ENCODE measurements around the gene IL20RA. TPM values are rescaled to one million over a fixed set of nuclear protein-coding genes. Genes with fewer than 3 reads are reported as not detected.

The IL20RA gene, protein sequence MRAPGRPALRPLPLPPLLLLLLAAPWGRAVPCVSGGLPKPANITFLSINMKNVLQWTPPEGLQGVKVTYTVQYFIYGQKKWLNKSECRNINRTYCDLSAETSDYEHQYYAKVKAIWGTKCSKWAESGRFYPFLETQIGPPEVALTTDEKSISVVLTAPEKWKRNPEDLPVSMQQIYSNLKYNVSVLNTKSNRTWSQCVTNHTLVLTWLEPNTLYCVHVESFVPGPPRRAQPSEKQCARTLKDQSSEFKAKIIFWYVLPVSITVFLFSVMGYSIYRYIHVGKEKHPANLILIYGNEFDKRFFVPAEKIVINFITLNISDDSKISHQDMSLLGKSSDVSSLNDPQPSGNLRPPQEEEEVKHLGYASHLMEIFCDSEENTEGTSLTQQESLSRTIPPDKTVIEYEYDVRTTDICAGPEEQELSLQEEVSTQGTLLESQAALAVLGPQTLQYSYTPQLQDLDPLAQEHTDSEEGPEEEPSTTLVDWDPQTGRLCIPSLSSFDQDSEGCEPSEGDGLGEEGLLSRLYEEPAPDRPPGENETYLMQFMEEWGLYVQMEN
- total RNA-seq = 4.5 and 10.5 TPM in 2 replicates

DNA sequence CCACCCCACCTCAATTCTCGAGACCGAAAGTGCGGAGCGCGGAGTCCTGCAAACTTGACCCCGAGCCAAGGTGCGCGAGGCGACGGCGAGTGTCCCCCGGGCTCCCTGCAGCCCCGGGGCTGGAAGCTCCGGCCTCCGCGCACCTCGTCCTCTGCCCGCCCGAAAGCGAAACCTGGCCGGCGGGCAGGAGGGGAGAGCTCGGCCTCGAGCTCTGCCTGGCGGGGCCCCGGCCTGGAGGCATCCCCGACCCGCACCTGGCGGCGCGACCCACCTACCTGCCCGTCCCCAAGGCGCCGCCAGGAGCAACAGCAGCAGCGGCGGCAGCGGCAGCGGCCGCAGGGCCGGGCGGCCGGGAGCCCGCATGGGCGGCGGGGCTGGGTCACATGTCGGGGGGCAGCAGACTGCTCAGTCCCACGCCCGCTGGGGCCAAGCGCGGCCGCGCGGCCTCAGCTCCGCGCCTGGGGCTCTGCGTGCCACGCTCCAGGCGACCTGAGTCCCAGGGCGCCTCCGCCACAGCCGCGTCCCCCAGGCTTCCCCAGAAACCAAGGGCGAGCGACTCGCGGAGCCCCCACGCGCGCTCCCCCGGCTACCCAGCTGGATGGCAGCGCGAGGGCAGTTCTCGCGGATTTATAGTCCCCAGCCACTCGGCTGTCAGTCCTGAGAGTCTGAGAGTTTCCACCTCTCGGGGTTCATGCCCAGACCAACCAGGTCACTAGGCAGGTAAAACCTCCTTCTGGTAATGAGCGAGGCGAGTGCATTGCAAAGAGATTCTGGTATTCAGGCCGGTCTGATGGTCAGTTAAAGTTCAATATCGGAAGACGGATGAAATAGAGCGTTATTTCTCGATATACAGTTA is at the start of gene IL20RA:
Gene IL20RA, minus strand, starts transcription at position 600 of the 856 bp plus-strand sequence. Its CDS starts 237 bp downstream, at position 363.
- DNase-seq (ENCODE audit: low read depth) = peak; percentile 12
- FAIRE-seq = no peak
- H3K36me3 ChIP-seq (ENCODE audit: control insufficient read depth, insufficient read depth, low read length) = no peaks in the 10 kb centered on the region

GRCh38 chr6:137093183-137094069 is 48.7 kb upstream of the IL20RA start:
- TF ChIP-seq, protein P1, sequence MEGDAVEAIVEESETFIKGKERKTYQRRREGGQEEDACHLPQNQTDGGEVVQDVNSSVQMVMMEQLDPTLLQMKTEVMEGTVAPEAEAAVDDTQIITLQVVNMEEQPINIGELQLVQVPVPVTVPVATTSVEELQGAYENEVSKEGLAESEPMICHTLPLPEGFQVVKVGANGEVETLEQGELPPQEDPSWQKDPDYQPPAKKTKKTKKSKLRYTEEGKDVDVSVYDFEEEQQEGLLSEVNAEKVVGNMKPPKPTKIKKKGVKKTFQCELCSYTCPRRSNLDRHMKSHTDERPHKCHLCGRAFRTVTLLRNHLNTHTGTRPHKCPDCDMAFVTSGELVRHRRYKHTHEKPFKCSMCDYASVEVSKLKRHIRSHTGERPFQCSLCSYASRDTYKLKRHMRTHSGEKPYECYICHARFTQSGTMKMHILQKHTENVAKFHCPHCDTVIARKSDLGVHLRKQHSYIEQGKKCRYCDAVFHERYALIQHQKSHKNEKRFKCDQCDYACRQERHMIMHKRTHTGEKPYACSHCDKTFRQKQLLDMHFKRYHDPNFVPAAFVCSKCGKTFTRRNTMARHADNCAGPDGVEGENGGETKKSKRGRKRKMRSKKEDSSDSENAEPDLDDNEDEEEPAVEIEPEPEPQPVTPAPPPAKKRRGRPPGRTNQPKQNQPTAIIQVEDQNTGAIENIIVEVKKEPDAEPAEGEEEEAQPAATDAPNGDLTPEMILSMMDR (IDR thresholded peaks at IDR 0.05; ENCODE audit: insufficient read depth, low read length, severe bottlenecking) = no peak
- H3K27me3 ChIP-seq (ENCODE audit: control insufficient read depth, insufficient read depth, low read length) = peaks cover 8% of the 10 kb centered on the region
- no peak for FAIRE-seq
- no peak overlapping the region for H3K4me3 ChIP-seq (ENCODE audit: low read depth, low read length)
- DNase-seq (ENCODE audit: low read depth) = no peak
- H3K36me3 ChIP-seq (ENCODE audit: control insufficient read depth, insufficient read depth, low read length) = no peaks in the 10 kb centered on the region

More for the DNA sequence above, at the start of gene IL20RA:
- H3K4me3 ChIP-seq (ENCODE audit: low read depth, low read length) = peak within 1 kb of the TSS; percentile 84
- H3K27me3 ChIP-seq (ENCODE audit: control insufficient read depth, insufficient read depth, low read length) = no peaks in the 10 kb centered on the region
- TF ChIP-seq, protein P1 (IDR thresholded peaks at IDR 0.05; ENCODE audit: insufficient read depth, low read length, severe bottlenecking) = no peak

- H3K36me3 ChIP-seq (ENCODE audit: control insufficient read depth, insufficient read depth, low read length) = no peaks in the 10 kb centered on the region
- FAIRE-seq = no peak
- no peak for DNase-seq (ENCODE audit: low read depth)
- TF ChIP-seq, protein P1 (IDR thresholded peaks at IDR 0.05; ENCODE audit: insufficient read depth, low read length, severe bottlenecking) = no peak
- peaks cover 8% of the 10 kb centered on the region for H3K27me3 ChIP-seq (ENCODE audit: control insufficient read depth, insufficient read depth, low read length)
- no peak overlapping the region for H3K4me3 ChIP-seq (ENCODE audit: low read depth, low read length)
Observed at GRCh38 chr6:137092018-137092417, 47.3 kb upstream of the IL20RA start.

- TF ChIP-seq, protein P1 (IDR thresholded peaks at IDR 0.05; ENCODE audit: insufficient read depth, low read length, severe bottlenecking) = no peak
- no peaks in the 10 kb centered on the region for H3K36me3 ChIP-seq (ENCODE audit: control insufficient read depth, insufficient read depth, low read length)
- FAIRE-seq = no peak
- peaks cover 8% of the 10 kb centered on the region for H3K27me3 ChIP-seq (ENCODE audit: control insufficient read depth, insufficient read depth, low read length)
- DNase-seq (ENCODE audit: low read depth) = no peak
- H3K4me3 ChIP-seq (ENCODE audit: low read depth, low read length) = no peak overlapping the region
Observed at GRCh38 chr6:137089305-137089704, 44.5 kb upstream of the IL20RA start.

DNA sequence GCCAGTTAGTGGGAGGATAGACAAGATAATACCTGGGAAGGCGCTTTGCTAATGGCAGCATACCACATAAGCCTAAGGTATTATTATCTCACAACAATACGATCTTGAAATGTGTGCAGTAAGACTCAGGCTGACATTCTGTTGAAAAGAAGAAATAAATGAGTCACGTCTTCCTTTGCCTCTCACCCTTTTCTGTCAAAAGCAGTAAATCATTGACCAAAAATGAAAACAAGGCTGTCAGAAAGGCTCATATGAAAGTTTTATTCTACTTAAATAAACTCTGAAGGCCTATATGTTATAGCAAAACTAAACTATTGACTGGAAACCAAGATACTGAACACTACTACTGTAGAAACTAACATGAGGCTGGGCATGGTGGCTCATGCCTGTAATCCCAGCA is 43.1 kb upstream of the IL20RA start:
- TF ChIP-seq, protein P1 (IDR thresholded peaks at IDR 0.05; ENCODE audit: insufficient read depth, low read length, severe bottlenecking) = no peak
- FAIRE-seq = no peak
- DNase-seq (ENCODE audit: low read depth) = no peak
- H3K4me3 ChIP-seq (ENCODE audit: low read depth, low read length) = no peak overlapping the region
- peaks cover 8% of the 10 kb centered on the region for H3K27me3 ChIP-seq (ENCODE audit: control insufficient read depth, insufficient read depth, low read length)
- H3K36me3 ChIP-seq (ENCODE audit: control insufficient read depth, insufficient read depth, low read length) = no peaks in the 10 kb centered on the region
